GM12878 (cell line): ENCODE measurements around the gene A2ML1. TPM values are rescaled to one million over a fixed set of nuclear protein-coding genes. Genes with fewer than 3 reads are reported as not detected.
"Not testable (repeated sequence)": the region's sequence is repeated elsewhere in the genome, so short reads cannot be mapped to it uniquely, and the experiment has no call there.

Source experiments
- ATAC-seq: fragments of 200-7000 bp; cut with Tn5 transposase; 3 replicates; pipeline ENCODE4 v1.9.1; 2020; ENCODE audit warnings: mild to moderate bottlenecking, moderate library complexity
- BruUV-seq: library from RNA; stranded (reverse); fragments of 400-500 nt; replicated peaks from 2 replicates; lab custom pipeline; 2021; lab: Mats Ljungman, UMichigan
- CTCF ChIA-PET: fragments of 300-600 bp; sonication (Branson Sonifier 250); formaldehyde crosslinking; extraction: SDS; loops from one replicate; lab custom pipeline; 2021; ENCODE audit warnings: inconsistent platforms; lab: Yijun Ruan, JAX
- POLR2A ChIA-PET: fragments of 350-600 bp; formaldehyde crosslinking; extraction: SDS; loops from one replicate; lab custom pipeline; 2021; ENCODE audit warnings: inconsistent platforms; lab: Charles Lee
- RAD21 ChIA-PET: fragments of 300-600 bp; sonication (Branson Sonifier 250); formaldehyde crosslinking; loops from one replicate; lab custom pipeline; 2023; ENCODE audit warnings: antibody characterized with exemption; ENCODE audit not compliant: unreplicated experiment; lab: Charles Lee
- SMC1A ChIA-PET: fragments of 300-600 bp; sonication (Branson Sonifier 250); formaldehyde crosslinking; loops from one replicate; lab custom pipeline; 2023; ENCODE audit not compliant: unreplicated experiment, uncharacterized antibody; lab: Charles Lee
- DNase-seq: peaks from one replicate; pipeline ENCODE4 v3.0.0-alpha.2; 2011; ENCODE audit warnings: low read depth, low spot score
- FAIRE-seq: peaks from 3 replicates; lab custom pipeline; 2011; peaks lifted over from hg19 to GRCh38; lab: Jason Lieb, UNC
- H2AFZ ChIP-seq: 2 replicates; pipeline ENCODE4 v1.6.0; 2011; ENCODE audit warnings: low read depth, low read length, control low read depth; ENCODE audit not compliant: control insufficient read depth
- H3K27ac ChIP-seq: 2 replicates; pipeline ENCODE4 v1.5.1; 2011; ENCODE audit warnings: control low read depth; ENCODE audit not compliant: control insufficient read depth, insufficient read depth
- H3K27me3 ChIP-seq, 2 experiments: replicated peaks in 1 of 2; 2 replicates each; pipeline versions ENCODE4 v1.6.0 to v1.6.1; 2011; ENCODE audit warnings: low read length in 1 of 2; ENCODE audit not compliant: control insufficient read depth in 2 of 2, insufficient read depth in 2 of 2
- H3K36me3 ChIP-seq, 2 experiments: 2 replicates each; pipeline ENCODE4 v1.5.1; 2011; ENCODE audit warnings: low read length in 1 of 2; ENCODE audit not compliant: control insufficient read depth in 2 of 2, insufficient read depth in 2 of 2
- H3K4me1 ChIP-seq: 2 replicates; pipeline ENCODE4 v1.6.1; 2011; ENCODE audit warnings: mild to moderate bottlenecking, low read length, moderate library complexity, mixed read lengths; ENCODE audit not compliant: control insufficient read depth, insufficient read depth
- H3K4me2 ChIP-seq: 2 replicates; pipeline ENCODE4 v1.6.0; 2011; ENCODE audit warnings: control low read depth; ENCODE audit not compliant: control insufficient read depth, insufficient read depth
- H3K4me3 ChIP-seq: fragments of 200-600 bp; sonication (generic); 2 replicates; pipeline ENCODE4 v1.5.1; 2016
- H3K79me2 ChIP-seq: 2 replicates; pipeline ENCODE4 v1.6.0; 2011; ENCODE audit warnings: low read length; ENCODE audit not compliant: control insufficient read depth, insufficient read depth
- H3K9ac ChIP-seq: 2 replicates; pipeline ENCODE4 v1.8.0; 2011; ENCODE audit warnings: low read length, control low read depth, mixed read lengths; ENCODE audit not compliant: control insufficient read depth, insufficient read depth
- H3K9me3 ChIP-seq: replicated peaks from 3 replicates; pipeline ENCODE4 v1.5.1; 2011; ENCODE audit warnings: mild to moderate bottlenecking, low read length; ENCODE audit not compliant: control insufficient read depth, insufficient read depth
- H4K20me1 ChIP-seq: 2 replicates; pipeline ENCODE4 v1.6.0; 2011; ENCODE audit not compliant: control insufficient read depth, insufficient read depth
- WGBS: methylation state at CpG from one replicate; pipeline ENCODE4 v1.1.6; 2016; ENCODE audit warnings: low lambda C conversion rate; ENCODE audit not compliant: insufficient replicate concordance, insufficient coverage; ENCODE audit errors: missing lambda C conversion rate; 5-methylcytosine and 5-hydroxymethylcytosine counted together
- in situ Hi-C: fragments of 300-500 bp; cut with MboI; formaldehyde crosslinking; loops from 9 replicates; pipeline ENCODE4 v1.14.3; 2018; ENCODE audit warnings: mixed read lengths
- intact Hi-C: fragments of 100-400 bp; cut with micrococcal nuclease; formaldehyde crosslinking; loops from one replicate; pipeline ENCODE4 v1.14.2; 2022; ENCODE audit not compliant: unreplicated experiment
- polyA plus RNA-seq, 11 experiments: library from polyadenylated mRNA; depleted of rRNA in 4 of 11; unstranded in 6 of 11; stranded (reverse) in 5 of 11; fragments of >200 nt; fragmentation: Nextera tagmentation in 4 of 11; fragmentation: Illumina TruSeq in 1 of 11; extraction: Ambion mirVana in 4 of 11; extraction: Trizol in 1 of 11; gene quantifications; 1 replicate in 1 of 11; 2 replicates in 10 of 11; pipeline versions ENCODE4 v1.2.1 to v1.2.3, GENCODE V29; 2011 to 2016; ENCODE audit warnings: inconsistent platforms in 2 of 11, missing spikeins in 2 of 11, low read depth in 1 of 11
- total RNA-seq, 4 experiments: library from RNA; depleted of rRNA in 3 of 4; stranded (reverse); fragments of >200 nt in 3 of 4; fragmentation: Illumina TruSeq in 1 of 4; extraction: Trizol in 1 of 4; gene quantifications; 2 replicates each; pipeline versions ENCODE4 v1.2.1 to v1.2.3, GENCODE V29; 2013 to 2021

A2ML1 gene
- total and polyA plus RNA-seq, 10 of the 15 experiments (the other 5 are each of a cell fraction or from before 2014, with no cell fraction given): not detected

GRCh38 chr12:8801213-8801612, 21.2 kb upstream of the A2ML1 start:
- SMC1A ChIA-PET, H3K79me2 ChIP-seq, ATAC-seq: not testable (repeated sequence)

GRCh38 chr12:8804833-8805232, 17.6 kb upstream of the A2ML1 start:
- 27% methylated on average over 3 of the region's 3 CpGs for WGBS
- H3K4me3 ChIP-seq, H3K9me3 ChIP-seq, H3K79me2 ChIP-seq, ATAC-seq, H2AFZ ChIP-seq, intact Hi-C loops, H3K36me3 ChIP-seq, H3K27me3 ChIP-seq, H3K9ac ChIP-seq, H3K27ac ChIP-seq, RAD21 ChIA-PET, FAIRE-seq, H4K20me1 ChIP-seq, POLR2A ChIA-PET, H3K4me2 ChIP-seq, BruUV-seq, SMC1A ChIA-PET, CTCF ChIA-PET, H3K4me1 ChIP-seq, DNase-seq: not testable (repeated sequence)
- in situ Hi-C loops: loop anchor here (10.0 kb wide), 1 partner anchor 1530 kb away; no protein-coding TSS in a partner anchor

More at GRCh38 chr12:8801213-8801612, 21.2 kb upstream of the A2ML1 start:
- FAIRE-seq, H2AFZ ChIP-seq, H3K4me2 ChIP-seq, RAD21 ChIA-PET, H3K9ac ChIP-seq, H3K27me3 ChIP-seq, H3K36me3 ChIP-seq, BruUV-seq, intact Hi-C loops, DNase-seq, H3K27ac ChIP-seq, POLR2A ChIA-PET, H3K9me3 ChIP-seq, H3K4me1 ChIP-seq, H3K4me3 ChIP-seq, H4K20me1 ChIP-seq, CTCF ChIA-PET: not testable (repeated sequence)
- in situ Hi-C loops: loop anchor here (10.0 kb wide), 1 partner anchor 1534 kb away; no protein-coding TSS in a partner anchor
- WGBS: 46% methylated on average over 3 of the region's 3 CpGs

- ATAC-seq, H3K36me3 ChIP-seq, H3K4me3 ChIP-seq, CTCF ChIA-PET, H4K20me1 ChIP-seq, H3K4me2 ChIP-seq, H2AFZ ChIP-seq, H3K27ac ChIP-seq, POLR2A ChIA-PET, intact Hi-C loops, DNase-seq, H3K9me3 ChIP-seq, H3K9ac ChIP-seq, BruUV-seq, H3K4me1 ChIP-seq, FAIRE-seq, SMC1A ChIA-PET, H3K27me3 ChIP-seq, H3K79me2 ChIP-seq, RAD21 ChIA-PET: not testable (repeated sequence)
- 50% methylated on average over 11 of the region's 11 CpGs for WGBS
- in situ Hi-C loops: loop anchor here (10.0 kb wide), 1 partner anchor 1529 kb away; no protein-coding TSS in a partner anchor
Measured at GRCh38 chr12:8805487-8805886, 16.9 kb upstream of the A2ML1 start.

- intact Hi-C loops, CTCF ChIA-PET: not testable (repeated sequence)
Measured at GRCh38 chr12:8807084-8807483, 15.3 kb upstream of the A2ML1 start.

More at GRCh38 chr12:8807084-8807483, 15.3 kb upstream of the A2ML1 start:
- in situ Hi-C loops: loop anchor here (10.0 kb wide), 1 partner anchor 1528 kb away; no protein-coding TSS in a partner anchor
- POLR2A ChIA-PET, H3K36me3 ChIP-seq, H3K4me3 ChIP-seq, H3K27me3 ChIP-seq, BruUV-seq, H3K4me2 ChIP-seq, H3K79me2 ChIP-seq, H3K9ac ChIP-seq, H4K20me1 ChIP-seq, H3K4me1 ChIP-seq, ATAC-seq, H3K27ac ChIP-seq, FAIRE-seq, H2AFZ ChIP-seq, SMC1A ChIA-PET, DNase-seq, H3K9me3 ChIP-seq, RAD21 ChIA-PET: not testable (repeated sequence)
- WGBS: 46% methylated on average over 11 of the region's 11 CpGs
